Smooth muscle cell (in vitro differentiated cells): ENCODE results near the gene CFHR5. TPM values are rescaled to one million over a fixed set of nuclear protein-coding genes. Genes with fewer than 3 reads are reported as not detected.

Experiments
- DNase-seq: peaks from one replicate; lab custom pipeline; 2025; ENCODE audit not compliant: unreplicated experiment; lab: John Stamatoyannopoulos, UW
- H2AFZ ChIP-seq: fragments of 200-600 bp; sonication (generic); 2 replicates; pipeline ENCODE4 v1.6.0; 2016; ENCODE audit warnings: antibody characterized with exemption, low read depth, mild to moderate bottlenecking
- H3F3A ChIP-seq: fragments of 200-600 bp; sonication (generic); 2 replicates; pipeline ENCODE4 v1.6.0; 2017; ENCODE audit warnings: antibody characterized with exemption, low read depth
- H3K27ac ChIP-seq: fragments of 200-600 bp; sonication (generic); 2 replicates; pipeline ENCODE4 v1.5.1; 2016; ENCODE audit warnings: low read depth, mild to moderate bottlenecking
- H3K27me3 ChIP-seq: fragments of 200-600 bp; sonication (generic); 2 replicates; pipeline ENCODE4 v1.6.1; 2016; ENCODE audit warnings: low read depth, mild to moderate bottlenecking
- H3K36me3 ChIP-seq: fragments of 200-600 bp; sonication (generic); 2 replicates; pipeline ENCODE4 v1.5.1; 2016; ENCODE audit warnings: low read depth
- H3K4me1 ChIP-seq: fragments of 200-600 bp; sonication (generic); 2 replicates; pipeline ENCODE4 v1.5.1; 2016; ENCODE audit warnings: low read depth
- H3K4me2 ChIP-seq: fragments of 200-600 bp; sonication (generic); 2 replicates; pipeline ENCODE4 v1.6.0; 2016; ENCODE audit warnings: mild to moderate bottlenecking
- H3K4me3 ChIP-seq: fragments of 200-600 bp; sonication (generic); 2 replicates; pipeline ENCODE4 v1.5.1; 2016; ENCODE audit warnings: mild to moderate bottlenecking
- H3K79me2 ChIP-seq: fragments of 200-600 bp; sonication (generic); 2 replicates; pipeline ENCODE4 v1.6.0; 2016; ENCODE audit warnings: low read depth, mild to moderate bottlenecking
- H3K9ac ChIP-seq: fragments of 200-600 bp; sonication (generic); 2 replicates; pipeline ENCODE4 v1.6.0; 2016; ENCODE audit warnings: low read depth
- H3K9me3 ChIP-seq: fragments of 200-600 bp; sonication (generic); replicated peaks from 2 replicates; pipeline ENCODE4 v1.5.1; 2016; ENCODE audit warnings: low read depth
- H4K20me1 ChIP-seq: fragments of 200-600 bp; sonication (generic); 2 replicates; pipeline ENCODE4 v1.6.0; 2016; ENCODE audit warnings: low read depth
- WGBS: methylation state at CpG from one replicate; pipeline ENCODE4 v1.1.7; 2016; ENCODE audit warnings: low lambda C conversion rate; 5-methylcytosine and 5-hydroxymethylcytosine counted together
- polyA plus RNA-seq: library from polyadenylated mRNA; unstranded; fragments of >200 nt; fragmentation: Nextera tagmentation; extraction: Ambion mirVana; gene quantifications from 2 replicates; pipeline ENCODE4 v1.2.1, GENCODE V29; 2016
- total RNA-seq: library from RNA; depleted of rRNA; stranded (reverse); fragments of >200 nt; gene quantifications from 2 replicates; pipeline ENCODE4 v1.2.3, GENCODE V29; 2014
- TF ChIP-seq, protein P1 (sequence below): fragments of 200-600 bp; sonication (generic); IDR thresholded peaks from 2 replicates; pipeline ENCODE4 v1.5.1; 2017; ENCODE audit warnings: borderline replicate concordance, mild to moderate bottlenecking, antibody characterized with exemption; ENCODE audit not compliant: insufficient read depth, poor library complexity, severe bottlenecking

CFHR5 gene
- total and polyA plus RNA-seq, 2 experiments from 2014 or later = not detected

- H3K27me3 ChIP-seq = no peaks in the 10 kb centered on the region
- H3K9ac ChIP-seq = no peak overlapping the region
- no peaks in the 10 kb centered on the region for H3K79me2 ChIP-seq
- no peak overlapping the region for H2AFZ ChIP-seq
- H3K4me1 ChIP-seq = no peaks in the 10 kb centered on the region
- H3K9me3 ChIP-seq = no peaks in the 10 kb centered on the region
- WGBS = 96% methylated on average over 8 of the region's 8 CpGs
- no peaks in the 10 kb centered on the region for H3F3A ChIP-seq
- H3K27ac ChIP-seq = no peak overlapping the region
- H3K36me3 ChIP-seq = no peaks in the 10 kb centered on the region
- TF ChIP-seq, protein P1, sequence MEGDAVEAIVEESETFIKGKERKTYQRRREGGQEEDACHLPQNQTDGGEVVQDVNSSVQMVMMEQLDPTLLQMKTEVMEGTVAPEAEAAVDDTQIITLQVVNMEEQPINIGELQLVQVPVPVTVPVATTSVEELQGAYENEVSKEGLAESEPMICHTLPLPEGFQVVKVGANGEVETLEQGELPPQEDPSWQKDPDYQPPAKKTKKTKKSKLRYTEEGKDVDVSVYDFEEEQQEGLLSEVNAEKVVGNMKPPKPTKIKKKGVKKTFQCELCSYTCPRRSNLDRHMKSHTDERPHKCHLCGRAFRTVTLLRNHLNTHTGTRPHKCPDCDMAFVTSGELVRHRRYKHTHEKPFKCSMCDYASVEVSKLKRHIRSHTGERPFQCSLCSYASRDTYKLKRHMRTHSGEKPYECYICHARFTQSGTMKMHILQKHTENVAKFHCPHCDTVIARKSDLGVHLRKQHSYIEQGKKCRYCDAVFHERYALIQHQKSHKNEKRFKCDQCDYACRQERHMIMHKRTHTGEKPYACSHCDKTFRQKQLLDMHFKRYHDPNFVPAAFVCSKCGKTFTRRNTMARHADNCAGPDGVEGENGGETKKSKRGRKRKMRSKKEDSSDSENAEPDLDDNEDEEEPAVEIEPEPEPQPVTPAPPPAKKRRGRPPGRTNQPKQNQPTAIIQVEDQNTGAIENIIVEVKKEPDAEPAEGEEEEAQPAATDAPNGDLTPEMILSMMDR = no peak
- DNase-seq = no peak
- no peak overlapping the region for H3K4me2 ChIP-seq
- H4K20me1 ChIP-seq = no peaks in the 10 kb centered on the region
- H3K4me3 ChIP-seq = no peak overlapping the region
Observed at GRCh38 chr1:197017558-197018146, 40.3 kb downstream of the CFHR5 start.

DNA sequence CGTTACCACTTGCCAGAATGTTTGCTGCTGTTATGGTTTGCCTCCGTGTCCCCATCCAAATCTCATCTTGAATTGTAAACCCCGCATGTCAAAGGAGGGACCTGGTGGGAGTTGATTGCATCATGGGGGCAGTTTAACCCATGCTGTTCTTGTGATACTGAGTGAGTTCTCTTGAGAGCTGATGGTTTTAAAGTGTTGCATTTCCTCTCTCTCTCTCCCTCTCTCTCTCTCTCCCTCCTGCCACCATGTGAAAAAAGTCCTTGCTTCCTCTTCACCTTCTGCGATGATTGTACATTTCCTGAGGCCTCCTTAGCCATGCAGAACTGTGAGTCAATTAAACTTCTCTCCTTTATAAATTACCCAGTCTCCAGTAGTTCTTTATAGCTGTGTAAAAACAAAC is 44.4 kb downstream of the CFHR5 start:
- no peaks in the 10 kb centered on the region for H3K4me1 ChIP-seq
- H3K36me3 ChIP-seq = no peaks in the 10 kb centered on the region
- no peak overlapping the region for H3K27ac ChIP-seq
- no peak overlapping the region for H3K9ac ChIP-seq
- DNase-seq = no peak
- H3K9me3 ChIP-seq = no peaks in the 10 kb centered on the region
- H2AFZ ChIP-seq = no peak overlapping the region
- H4K20me1 ChIP-seq = no peaks in the 10 kb centered on the region
- TF ChIP-seq, protein P1 = no peak
- no peaks in the 10 kb centered on the region for H3F3A ChIP-seq
- H3K79me2 ChIP-seq = no peaks in the 10 kb centered on the region
- no peaks in the 10 kb centered on the region for H3K27me3 ChIP-seq
- WGBS = 47% methylated on average over 4 of the region's 4 CpGs
- no peak overlapping the region for H3K4me3 ChIP-seq
- no peak overlapping the region for H3K4me2 ChIP-seq

DNA sequence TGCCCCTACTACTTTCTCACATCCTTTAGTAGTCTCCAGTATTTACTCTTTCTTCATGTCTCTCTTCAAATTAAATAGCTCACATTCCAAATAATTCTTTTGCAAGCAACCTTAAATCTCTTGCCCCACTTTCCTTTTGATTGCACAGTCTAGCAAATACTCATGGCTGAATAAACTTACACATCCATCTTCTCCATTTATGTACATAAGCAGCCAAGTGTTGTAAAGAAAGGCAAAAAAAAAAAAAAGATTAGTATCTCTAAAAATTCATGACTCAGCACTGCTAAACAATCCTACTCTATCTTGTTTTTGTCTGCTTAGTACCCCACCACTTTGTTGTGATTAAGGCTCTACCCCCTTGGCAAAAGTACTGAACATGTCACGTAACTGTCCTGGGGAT is 47.1 kb downstream of the CFHR5 start:
- H3K27me3 ChIP-seq = no peaks in the 10 kb centered on the region
- no peaks in the 10 kb centered on the region for H3K79me2 ChIP-seq
- H3K4me2 ChIP-seq = no peak overlapping the region
- DNase-seq = no peak
- H3K4me1 ChIP-seq = no peaks in the 10 kb centered on the region
- no peak overlapping the region for H3K9ac ChIP-seq
- H3F3A ChIP-seq = no peaks in the 10 kb centered on the region
- H3K4me3 ChIP-seq = no peak overlapping the region
- no peaks in the 10 kb centered on the region for H4K20me1 ChIP-seq
- 39% methylated on average over 1 of the region's 1 CpG for WGBS
- no peak overlapping the region for H2AFZ ChIP-seq
- TF ChIP-seq, protein P1 = no peak
- H3K36me3 ChIP-seq = no peaks in the 10 kb centered on the region
- no peaks in the 10 kb centered on the region for H3K9me3 ChIP-seq
- H3K27ac ChIP-seq = no peak overlapping the region

DNA sequence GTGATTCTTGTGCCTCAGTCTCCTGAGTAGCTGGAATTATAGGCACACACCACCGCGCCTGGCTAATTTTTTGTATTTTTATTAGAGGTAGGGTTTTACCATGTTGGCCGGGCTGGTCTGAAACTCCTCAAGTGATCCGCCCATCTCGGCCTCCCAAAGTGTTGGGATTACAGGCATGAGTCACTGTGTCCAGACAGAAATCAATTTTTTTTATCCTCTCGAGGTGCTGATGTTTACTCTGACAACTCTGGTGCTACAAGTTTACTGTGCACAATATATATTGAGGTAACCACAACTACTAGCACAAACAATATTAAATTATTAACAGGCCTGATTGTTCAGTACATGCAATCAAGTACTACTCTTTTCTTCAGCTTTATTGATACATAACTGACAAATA is 50.0 kb downstream of the CFHR5 start:
- H3K4me3 ChIP-seq = no peak overlapping the region
- H3K79me2 ChIP-seq = no peaks in the 10 kb centered on the region
- no peaks in the 10 kb centered on the region for H4K20me1 ChIP-seq
- H3K27ac ChIP-seq = no peak overlapping the region
- H2AFZ ChIP-seq = no peak overlapping the region
- H3F3A ChIP-seq = no peaks in the 10 kb centered on the region
- no peaks in the 10 kb centered on the region for H3K4me1 ChIP-seq
- TF ChIP-seq, protein P1 = no peak
- no peak overlapping the region for H3K9ac ChIP-seq
- H3K27me3 ChIP-seq = no peaks in the 10 kb centered on the region
- no peak overlapping the region for H3K4me2 ChIP-seq
- 62% methylated on average over 6 of the region's 6 CpGs for WGBS
- H3K9me3 ChIP-seq = no peaks in the 10 kb centered on the region
- DNase-seq = no peak
- no peaks in the 10 kb centered on the region for H3K36me3 ChIP-seq
